Measurements from ENCODE around the gene MEIS3.
A peak's percentile ranks its signal among the peaks of the same experiment; 100 is the strongest.
"Not testable (repeated sequence)": the region's sequence is repeated elsewhere in the genome, so short reads cannot be mapped to it uniquely, and the experiment has no call there.

The MEIS3 gene

DNA sequence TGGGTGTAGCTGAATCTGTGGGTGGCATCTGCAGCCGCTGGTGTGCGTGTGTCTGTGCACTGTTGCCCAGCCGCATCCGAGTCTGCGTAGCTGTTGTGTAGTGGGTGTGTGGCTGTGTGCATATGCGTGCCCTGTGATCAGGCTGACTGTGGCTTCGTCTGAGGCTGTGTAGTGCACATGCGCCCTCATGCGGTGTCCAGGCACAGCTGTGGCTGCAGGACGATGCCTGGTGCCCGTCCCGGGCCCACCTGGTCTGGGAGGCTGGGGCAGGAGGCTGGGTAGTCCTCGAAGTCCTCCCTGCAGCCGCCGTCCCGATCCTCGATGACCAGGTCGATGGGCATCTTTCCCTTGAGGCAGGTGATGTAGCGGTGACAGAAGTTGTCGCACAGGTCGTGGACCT, 4.9 kb downstream of the MEIS3 start:
- DNase-seq: no peak

DNA sequence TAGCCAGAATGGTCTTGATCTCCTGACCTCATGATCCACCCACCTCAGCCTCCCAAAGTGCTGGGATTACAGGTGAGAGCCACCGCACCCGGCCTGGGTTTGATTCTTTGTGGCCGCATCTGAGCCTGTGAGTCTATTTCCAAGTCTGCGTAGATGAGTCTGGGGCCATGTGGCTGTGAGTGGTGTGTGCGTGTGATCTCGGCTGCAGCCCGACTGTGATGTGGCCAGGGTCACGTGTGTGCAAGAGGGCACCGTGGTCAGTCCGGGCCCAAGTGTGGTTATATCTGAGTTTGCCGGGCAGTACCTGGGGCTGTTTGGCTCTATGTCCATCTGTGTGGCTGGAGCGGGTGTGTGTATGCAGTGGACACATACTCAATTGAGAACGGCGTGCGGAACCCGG, 5.4 kb downstream of the MEIS3 start:
- DNase-seq: no peak

DNA sequence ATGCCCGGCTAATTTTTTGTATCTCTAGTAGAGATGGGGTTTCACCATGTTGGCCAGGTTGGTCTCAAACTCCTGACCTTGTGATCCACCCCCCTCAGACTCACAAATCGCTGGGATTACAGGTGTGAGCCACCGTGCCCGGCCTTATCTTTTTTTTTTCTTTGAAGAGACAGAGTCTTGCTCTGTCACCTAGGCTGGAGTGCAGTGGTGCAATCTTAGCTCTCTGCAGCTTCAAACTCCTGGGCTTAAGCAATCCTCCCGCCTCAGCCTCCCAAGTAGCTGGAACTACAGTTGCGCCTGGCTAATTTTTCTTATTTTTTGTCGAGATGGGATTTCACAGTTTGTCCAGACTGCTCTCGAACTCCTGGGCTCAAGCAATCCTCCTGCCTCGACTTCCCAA, 7.6 kb downstream of the MEIS3 start:
- DNase-seq: not testable (repeated sequence)

DNA sequence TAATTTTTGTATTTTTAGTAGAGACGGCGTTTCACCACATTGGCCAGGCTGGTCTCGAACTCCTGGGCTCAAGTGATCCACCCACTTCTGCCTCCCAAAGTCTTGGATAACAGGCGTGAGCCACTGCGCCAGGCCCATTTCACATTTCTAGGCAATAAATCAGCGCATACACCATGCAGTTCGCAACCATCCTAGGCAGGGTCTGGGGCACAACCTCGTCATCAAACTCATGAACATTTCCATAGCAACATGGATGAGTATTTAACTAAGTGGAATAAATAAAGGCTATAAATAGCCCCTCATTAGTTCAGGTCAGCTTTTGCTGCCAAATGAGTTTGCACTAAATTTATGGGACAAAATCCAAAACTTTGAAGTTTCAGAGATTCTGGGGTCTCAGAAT, 8.2 kb downstream of the MEIS3 start:
- DNase-seq: no peak

DNA sequence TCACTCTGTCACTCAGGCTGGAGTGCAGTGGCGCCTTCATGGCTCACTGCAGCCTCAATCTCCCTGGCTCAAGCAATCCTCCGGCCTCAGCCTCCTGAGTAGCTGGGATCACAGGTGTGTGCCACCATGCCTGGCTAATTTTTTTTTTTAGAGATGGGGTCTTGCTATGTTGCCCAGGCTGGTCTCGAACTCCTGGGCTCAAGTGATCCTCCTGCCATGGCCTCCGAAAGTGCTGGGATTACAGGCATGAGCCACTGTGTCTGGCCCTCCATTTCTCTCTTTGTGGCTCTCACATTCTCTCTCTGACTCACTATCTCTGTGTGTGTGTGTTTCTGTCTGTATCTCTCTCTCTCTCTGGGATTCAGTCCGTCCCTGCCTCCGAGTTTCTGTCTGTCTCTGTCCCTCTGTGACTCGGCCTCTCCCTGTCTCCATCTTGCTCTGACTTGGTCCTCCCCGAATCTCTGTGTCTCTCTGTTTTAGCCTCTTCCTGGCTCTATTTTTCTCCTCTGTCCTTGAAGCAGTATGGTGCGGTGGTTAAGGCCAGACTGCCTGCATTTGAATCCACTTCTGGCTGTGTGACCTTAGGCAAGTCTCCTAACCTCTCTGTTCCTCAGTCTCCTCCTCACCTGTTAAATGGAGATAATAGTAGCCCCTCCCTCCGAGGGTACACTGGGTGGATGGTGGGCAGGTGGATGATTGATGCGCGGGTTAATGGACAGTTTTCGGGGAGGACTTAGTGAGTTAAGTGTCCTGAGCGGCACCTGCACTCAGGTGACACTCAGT, 11.0 kb downstream of the MEIS3 start:
- no peak for DNase-seq

DNA sequence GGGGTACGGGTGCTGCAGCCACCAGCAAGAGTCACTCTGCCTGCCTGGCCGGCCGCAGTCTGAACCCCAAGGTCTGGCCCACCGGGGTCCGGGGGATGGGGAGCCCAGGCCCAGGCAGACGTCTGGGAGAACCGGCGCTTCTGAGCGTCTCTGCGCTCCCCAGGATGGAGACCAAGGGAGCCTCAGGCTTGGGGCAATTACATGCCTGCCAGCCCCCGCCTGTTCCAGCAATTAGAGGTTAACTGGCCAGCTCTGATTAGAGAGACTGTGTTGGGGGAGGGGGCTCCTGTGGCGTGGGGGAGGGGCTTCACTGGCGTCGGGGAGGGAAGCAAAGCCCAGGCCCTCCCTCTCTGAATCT, 11.9 kb downstream of the MEIS3 start:
- DNase-seq: no peak

DNA sequence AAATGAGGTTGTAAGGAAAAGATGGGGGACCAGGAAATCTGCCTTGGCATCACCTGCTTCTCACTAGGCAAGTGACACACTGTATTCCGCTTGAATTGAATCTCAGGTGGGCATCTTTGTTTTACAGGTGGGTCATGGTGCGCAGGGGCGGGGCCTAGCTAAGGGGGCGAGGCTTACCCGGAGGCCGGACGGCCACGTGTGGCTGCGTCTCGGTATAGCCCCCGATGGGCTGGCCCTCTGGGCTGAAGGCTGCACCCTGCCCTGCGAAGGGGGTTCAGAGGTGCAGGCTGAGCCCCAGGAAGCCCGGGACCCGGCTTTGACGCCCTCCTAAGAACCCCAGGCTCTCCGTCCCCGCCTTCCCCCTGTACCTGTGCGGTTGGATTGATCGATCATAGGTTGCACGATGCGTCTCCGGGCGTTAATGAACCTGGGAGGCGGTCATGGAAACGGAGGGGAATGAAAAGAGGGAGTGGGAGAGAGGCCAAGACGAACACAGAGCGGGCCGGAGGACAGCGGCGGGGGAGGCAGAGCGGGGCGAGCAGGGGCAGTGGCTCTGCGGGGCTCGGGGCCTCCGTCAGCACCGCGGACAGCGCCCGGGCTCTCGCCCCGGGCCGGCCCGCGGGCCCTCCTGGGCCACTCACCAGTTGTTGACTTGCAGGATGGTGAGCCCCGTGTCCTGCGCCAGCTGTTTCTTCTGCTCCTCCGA, 12.5 kb downstream of the MEIS3 start:
- no peak for DNase-seq

DNA sequence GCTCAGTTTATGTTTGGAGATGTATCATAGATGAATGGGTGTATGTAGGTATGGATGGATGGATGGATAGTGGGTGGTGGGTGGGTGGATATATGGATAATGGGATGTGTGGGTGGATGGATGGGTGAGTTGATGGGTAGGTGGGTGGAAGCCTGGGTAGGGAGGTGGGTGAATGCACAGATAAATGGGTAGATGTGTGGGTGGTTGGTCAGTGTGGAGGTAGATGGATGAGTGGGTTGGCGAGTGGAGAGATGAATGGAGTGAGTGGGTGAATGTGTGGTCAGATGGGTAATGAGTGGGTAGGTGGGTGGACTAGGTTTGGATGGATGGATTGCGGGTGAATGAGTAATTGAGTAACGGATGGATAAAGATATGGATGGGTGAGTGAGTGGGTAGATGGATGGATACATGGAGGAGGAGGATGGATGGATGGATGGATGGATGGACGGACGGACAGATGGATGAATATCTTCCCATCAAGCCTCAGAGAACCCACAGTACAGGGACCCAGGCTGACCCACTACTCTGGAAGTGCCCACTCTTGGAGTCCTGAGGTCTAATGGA, 13.4 kb downstream of the MEIS3 start:
- no peak for DNase-seq

DNA sequence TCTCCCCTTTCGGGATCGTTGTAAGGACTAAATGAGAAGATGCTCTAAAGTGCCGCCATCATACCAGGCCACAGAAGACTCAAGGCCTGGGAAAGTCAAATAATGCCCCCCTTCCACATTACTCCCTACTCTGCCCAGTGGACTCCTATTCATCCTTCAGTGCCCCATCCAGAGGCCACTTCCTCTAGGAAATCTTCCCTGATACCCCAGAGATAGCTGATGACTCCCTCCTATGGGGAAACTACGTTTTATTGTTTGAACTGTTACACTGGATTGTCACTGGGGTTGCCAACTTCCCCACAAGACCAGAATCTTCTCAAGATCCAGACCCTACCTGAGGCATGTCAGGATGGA, 14.2 kb downstream of the MEIS3 start:
- no peak for DNase-seq

DNA sequence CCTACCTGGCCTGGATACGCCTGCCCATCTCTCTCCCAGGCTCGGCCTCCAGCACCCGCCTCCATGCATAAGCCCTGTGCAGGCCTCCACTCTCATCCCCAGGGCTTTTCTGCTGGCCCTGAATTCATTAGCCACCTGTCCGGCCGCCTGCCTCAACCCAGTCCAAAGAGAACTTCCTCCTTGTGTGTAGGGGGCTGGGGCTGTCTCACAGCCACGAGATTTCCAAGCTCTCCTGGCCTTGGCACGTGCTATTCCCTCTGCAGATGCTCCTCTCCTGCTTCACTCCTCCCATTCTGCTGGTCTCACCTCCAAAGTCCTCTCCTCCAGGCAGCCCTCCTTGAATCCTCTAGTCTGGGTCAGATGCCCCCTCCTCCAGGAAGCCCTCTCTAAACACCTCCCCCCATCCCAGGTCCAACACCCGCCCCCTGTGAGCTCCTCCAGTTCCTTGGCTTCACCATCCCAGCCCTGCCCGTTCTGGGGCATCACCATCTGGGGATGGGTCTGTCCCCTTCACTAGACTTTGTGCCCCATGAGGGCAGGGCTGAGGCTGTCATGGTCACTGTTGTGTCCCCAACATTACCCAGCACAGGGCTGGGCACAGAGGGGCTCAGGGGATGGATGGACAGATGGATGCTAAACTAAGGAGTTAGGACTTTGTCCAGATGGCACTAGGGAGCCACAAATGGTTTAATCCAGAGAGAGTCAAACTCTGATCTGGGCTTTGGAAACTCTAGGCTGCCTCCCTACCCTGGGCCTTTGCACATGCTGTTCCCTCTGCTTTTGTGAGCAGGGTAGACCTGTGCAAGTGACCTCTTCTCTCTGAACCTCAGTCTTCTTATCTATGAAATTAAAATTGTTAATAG, 14.8 kb downstream of the MEIS3 start:
- DNase-seq: no peak

DNA sequence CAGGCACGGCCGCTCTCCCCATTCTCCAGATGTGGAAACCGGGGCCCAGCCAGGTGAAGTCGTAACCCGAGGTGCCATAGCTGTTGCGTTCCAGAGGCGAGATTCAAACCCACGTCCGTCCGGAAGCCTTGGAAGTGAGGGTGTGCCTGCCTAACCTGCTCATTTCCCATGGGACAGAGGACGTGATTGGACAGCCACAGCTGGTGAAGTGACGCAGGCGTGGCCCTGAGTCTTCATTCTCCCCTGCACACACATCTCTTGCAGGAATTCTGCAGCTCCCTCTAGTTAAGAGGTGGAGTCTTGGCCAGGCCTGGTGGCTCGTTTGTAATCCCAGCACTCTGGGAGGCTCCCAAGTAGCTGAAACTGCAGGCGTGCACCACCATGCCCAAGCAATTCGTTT, 16.8 kb downstream of the MEIS3 start:
- DNase-seq: no peak

DNA sequence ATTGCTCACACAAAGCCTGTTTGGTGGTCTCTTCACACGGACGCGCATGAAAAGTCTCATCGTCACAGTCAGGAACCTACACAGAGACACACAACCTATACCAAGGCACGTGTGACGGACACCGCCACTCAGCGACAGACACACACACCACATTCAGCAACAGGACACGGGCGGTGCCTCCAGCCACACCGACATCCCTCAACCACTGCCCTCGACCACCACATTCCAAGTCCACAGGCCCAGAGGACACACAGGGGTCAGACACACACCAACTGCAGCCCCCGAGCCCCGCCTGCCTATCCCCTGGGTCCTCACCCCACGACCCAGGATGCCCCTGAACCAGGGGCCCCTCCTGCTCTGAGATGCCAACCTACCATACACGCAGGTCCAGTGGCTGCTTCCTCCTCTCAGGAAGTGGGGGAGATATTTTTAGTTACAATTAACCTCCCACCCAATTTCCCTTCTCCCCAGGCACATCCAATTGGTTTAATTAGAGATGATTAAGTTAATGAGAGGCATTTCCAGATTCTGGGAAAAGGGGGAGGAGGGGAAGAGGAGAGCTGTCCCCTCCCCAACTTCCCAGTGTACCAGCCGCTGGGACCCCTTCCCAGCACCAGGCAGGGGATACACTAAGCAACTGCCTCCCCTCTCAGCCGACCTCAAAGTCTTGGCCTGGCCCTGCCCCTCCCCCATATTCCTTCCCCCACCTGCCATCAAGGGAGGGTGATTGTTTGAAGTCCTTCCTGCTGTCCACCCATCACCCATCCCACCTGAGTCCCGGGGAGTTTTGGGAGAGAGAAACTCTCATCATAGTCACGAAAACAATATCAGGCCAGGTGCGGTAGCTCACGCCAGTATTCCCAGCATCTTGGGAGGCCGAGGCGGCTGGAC, 20.4 kb downstream of the MEIS3 start:
- DNase-seq: no peak

DNA sequence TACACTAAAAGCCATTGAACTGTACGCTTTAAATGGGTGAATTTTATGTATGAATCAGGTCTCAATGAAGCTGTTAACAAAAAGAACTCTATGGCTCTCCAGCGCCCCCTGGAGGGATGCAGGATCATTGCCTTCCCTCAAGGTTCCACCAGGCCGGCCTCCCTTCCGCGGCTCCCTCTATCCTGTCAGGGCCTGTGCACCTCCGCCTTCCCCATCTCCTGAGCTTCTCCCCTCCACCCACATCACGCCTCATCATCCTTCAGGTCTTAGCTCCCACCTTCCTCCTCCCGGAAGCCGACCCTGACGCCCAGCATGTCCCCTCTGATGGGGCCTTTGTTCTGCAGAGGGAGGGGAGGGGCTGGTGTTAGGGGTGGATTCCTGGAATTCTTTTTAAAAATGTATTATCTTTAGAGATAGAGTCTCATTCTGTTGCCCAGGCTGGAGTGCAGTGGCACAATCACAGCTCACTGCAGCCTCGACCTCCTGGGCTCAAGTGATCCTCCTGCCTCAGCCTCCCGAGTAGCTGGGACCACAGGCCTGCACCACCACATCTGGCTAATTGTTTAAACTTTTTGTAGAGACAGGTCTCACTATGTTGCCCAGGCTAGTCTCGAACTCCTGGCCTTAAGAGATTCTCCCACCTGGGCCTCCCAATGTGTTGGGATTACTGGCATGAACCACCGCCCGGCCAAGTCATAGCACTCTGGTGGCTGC, 27.7 kb downstream of the MEIS3 start:
- DNase-seq: peak; percentile 53

DNA sequence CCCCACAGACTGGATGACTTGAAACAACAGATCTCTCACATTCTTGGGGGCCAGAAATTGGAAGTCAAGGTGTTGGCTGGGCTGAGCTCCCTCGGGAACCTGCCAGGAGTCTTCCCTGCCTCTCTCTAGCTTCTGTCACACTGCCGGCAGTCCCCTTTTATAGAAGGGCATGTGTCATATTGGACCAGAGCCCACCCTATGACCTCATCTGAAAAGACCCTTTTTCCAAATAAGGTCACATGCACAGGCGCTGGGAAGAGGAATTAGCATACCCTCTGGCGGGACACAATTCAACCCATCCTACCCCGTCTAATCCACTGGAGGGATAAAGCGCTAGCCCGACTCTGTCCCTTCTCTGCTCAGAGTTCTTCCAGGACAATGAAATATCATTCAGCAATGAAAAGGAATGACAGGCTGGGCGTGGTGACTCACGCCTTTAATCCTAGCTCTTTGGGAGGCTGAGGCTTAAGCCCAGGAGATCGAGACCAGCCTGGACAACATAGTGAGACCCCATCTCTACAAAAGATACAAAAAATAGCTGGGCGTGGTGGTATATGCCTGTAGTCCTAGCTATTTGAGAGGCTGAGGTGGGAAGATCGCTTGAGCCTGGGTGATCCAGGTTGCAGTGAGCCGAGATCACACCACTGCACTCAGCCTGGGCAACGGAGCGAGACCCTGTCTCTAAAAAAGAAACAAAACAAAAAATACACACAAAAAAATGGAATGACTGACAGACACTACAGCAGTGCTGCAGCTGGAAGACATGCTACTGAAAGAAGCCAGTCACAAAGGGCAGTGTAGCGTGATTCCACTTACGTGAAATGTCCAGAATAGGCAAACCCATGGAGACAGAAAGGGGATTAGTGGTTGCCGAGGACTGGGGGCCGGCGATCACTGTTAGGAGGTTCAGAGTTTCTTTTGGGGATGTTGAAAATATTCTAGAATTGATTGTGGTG, 28.5 kb downstream of the MEIS3 start:
- DNase-seq: no peak

DNA sequence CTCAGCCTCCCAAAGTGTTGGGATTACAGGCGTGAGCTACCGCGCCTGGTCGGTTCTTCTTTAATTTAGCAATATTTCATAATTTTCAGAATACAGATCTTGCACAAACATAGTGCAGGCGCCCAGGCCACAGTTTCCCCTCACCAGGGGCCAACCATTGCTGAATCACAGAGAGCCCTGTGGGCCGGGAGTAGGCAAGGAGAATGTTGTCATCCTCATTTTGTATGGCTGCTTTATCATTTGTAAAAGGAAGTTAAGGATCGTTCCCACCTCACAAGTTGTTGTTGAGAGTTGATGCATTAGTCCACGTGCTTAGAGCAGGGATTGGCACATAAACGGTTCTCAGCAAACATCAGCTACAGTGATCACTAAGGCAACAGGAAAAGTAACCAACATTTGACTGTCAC, 30.2 kb downstream of the MEIS3 start:
- peak; percentile 83 for DNase-seq

DNA sequence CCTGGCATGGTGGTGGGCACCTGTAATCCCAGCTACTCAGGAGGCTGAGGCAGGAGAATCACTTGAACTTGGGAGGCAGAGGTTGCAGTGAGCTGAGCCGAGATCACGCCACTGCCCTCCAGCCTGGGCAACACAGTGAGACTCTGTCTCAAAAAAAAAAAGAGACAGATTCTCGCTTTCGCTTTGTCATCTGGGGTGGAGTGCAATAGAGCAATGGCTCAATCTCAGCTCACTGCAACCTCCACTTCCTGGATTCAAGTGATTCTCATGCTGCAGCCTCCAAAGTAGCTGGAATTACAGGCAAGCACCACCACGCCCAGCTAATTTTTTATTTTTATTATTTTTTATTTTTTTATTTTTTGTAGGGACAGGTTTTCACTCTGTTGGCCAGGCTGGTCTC, 30.6 kb downstream of the MEIS3 start:
- peak; percentile 49 for DNase-seq

DNA sequence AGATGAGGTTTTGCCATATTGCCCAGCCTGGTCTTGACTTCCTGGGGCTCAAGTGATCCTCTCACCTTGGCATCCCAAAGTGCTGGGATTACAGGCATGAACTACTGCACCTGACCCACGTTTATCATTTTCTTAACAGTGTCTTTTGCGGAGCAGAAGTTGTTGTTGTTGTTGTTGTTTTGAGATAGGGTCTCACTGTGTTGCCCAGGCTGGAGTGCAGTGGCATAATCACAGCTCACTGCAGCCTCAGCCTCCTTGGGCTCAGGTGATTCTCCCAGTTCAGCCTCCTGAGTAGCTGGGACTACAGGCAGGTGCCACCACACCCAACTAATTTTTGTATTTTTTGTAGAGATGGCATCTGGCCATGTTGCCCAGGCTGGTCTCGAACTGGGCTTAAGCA, 31.7 kb downstream of the MEIS3 start:
- not testable (repeated sequence) for DNase-seq

DNA sequence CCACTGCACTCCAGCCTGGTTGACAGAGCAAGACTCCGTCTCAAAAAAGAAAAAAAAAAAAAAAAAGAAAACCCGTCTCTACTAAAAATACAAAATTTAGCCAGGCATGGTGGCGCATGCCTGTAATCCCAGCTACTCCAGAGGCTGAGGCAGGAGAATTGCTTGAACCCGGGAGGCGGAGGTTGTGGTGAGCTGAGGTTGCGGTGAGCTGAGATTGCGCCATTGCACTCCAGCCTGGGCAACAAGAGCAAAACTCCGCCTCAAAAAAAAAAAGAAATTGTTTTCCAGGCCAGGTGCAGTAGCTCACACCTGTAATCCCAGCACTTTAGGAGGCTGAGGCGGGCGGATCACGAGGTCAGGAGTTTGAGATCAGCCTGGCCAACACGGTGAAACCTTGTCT, 32.7 kb downstream of the MEIS3 start:
- DNase-seq: not testable (repeated sequence)

DNA sequence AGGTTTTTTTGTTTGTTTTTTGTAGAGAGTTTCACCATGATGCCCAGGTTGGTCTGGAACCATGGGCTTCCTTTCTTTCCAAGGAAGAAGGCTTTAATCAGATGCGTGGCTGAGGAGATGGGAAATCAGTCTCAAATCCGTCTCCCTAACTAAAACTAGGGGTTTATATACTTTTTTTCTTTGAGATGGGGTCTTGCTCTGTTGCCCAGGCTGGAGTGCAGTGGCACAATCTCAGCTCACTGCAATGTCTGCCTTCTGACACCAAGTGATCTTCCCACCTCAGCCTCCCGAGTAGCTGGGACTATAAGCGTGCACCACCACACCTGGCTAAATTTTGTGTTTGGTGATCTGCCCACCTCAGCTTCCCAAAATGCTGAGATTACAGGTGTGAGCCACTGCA, 34.8 kb downstream of the MEIS3 start:
- DNase-seq: not testable (repeated sequence)

DNA sequence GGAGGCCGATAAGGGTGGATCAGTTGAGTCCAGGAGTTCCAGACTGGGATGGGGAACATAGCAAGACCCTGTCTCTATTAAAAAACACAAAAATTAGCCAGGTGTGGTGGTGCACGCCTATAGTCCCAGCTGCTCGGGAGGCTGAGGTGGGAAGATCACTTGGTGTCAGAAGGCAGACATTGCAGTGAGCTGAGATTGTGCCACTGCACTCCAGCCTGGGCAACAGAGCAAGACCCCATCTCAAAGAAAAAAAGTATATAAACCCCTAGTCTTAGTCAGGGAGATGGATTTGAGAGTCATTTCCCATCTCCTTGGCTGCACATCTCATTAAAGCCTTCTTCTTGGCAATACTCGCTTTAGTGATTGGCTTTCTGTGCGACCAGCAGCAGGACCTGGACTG, 35.4 kb downstream of the MEIS3 start:
- not testable (repeated sequence) for DNase-seq

Data from GF-D8 (cell line).